Stimulated activated CD4-positive, alpha-beta T cell treated with anti-CD3 and anti-CD28 coated beads, TNF-alpha, amount 100 ng/mL, for 1 hour (primary cell): ENCODE data around the gene MXRA8.
"Not testable (repeated sequence)": the region's sequence is repeated elsewhere in the genome, so short reads cannot be mapped to it uniquely, and the experiment has no call there.

Experiments used
- DNase-seq, 3 donors: peaks; one replicate each; pipeline ENCODE4 v3.0.0-alpha.2; 2020; ENCODE audit warnings: low read depth in 3 of 3, low spot score in 1 of 3

Gene MXRA8

DNA sequence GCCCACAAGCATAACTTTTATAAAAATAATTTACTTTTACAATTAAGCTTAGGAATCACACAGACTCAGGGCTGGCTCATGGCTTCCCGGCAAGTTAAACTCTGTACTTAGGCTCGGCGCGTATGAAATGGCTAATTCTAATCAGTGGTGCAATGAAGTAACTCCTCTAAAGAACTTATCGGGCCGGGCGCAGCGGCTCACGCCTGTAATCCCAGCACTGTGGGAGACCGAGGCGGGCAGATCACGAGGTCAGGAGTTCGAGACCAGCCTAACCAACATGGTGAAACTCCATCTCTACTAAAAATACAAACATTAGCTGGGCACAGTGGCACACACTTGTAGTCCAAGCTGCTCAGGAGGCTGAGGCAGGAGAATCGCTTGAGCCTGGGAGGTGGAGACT lies 11.7 kb upstream of the MXRA8 start:
- DNase-seq, result not testable (repeated sequence)

DNA sequence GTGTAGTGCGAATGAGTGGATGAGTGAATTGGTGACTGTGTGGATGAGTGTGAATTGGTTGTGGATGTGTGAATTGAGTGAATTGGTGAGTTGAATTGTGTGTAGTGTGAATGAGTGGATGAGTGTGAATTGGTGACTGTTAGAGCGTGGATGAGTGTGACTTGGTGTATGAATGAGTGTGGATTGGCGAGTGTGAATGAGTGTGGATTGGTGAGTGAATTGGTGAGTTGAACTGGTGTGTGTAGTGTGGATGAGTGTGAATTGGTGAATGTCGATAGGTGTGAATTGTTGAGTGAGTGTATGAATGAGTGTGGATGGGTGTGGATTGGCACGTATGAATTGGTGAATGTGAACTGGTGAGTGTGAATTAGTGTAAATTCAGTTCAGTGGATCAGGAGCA lies 9.0 kb upstream of the MXRA8 start:
- DNase-seq, result no peak

DNA sequence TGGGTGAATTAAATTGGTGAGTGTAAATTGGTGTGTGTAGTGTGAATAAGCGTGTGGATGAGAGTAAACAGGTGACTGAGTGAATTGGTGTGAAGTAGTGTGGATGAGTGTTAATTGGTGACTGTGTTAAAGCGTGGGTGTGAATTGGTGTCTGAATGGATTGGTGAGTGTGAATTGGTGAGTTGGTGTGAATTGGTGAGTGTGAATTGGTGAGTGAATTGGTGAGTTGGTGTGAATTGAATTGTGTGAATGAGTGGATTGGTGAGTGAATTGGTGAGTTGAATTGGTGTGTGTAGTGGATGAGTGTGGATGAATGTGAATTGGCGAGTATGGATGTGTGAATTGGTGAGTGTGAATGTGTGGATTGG lies 8.3 kb upstream of the MXRA8 start:
- no peak for DNase-seq

DNA sequence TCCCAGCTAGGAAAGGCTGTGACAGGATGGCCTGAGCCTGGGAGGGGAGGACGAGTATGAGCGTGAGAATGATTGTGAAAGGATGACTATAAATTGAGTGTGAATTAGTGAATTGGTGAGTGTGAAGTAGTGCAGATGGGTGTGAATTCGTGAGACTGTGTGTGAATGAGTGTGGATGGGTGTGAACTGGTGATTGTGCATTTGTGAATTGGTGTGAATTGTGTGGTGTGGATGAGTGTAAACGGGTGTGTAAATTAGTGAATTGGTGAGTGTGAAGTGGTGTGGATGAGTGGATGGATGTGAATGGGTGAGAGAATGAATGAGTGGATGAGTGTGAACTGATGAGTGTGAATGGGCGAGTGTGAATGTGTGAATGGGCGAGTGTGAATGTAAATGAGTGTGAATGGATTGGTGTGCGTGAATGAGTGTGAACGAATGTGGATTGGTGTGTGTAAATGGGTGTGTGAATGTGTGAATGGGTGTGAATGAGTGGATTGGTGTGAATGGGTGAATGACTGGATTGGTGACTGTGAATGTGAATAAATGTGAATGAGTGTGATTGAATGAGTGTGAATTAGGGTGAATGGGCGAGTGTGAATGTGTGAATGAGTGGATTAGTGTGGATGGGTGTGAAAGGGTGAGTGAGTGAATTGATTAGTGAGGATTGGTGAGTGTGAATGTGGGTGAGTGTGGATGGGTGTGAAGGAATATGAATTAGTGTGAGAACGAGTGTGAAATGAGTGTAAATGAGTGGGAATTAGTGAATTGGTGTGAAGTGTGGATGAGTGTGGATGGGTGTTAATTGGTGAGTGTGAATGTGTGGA lies 7.7 kb upstream of the MXRA8 start:
- DNase-seq, result no peak

DNA sequence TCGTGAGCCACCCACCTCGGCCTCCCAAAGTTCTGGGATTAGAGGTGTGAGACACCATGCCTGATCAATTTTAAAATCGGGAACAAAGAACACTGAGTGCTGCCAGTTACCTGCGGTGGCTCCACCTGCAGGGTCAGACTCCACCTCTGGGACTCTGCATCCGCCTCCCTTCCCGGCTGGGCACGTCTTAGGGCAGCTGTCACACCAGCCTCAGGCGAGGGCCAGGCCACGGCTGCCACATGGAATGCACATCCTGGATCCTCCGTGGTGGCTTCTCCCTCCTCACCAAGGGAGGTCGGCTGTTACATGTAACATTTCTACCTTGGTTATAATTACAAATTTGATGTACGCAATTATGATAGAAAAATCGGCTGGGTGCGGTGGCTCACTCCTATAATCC lies 5.9 kb upstream of the MXRA8 start:
- no peak for DNase-seq

DNA sequence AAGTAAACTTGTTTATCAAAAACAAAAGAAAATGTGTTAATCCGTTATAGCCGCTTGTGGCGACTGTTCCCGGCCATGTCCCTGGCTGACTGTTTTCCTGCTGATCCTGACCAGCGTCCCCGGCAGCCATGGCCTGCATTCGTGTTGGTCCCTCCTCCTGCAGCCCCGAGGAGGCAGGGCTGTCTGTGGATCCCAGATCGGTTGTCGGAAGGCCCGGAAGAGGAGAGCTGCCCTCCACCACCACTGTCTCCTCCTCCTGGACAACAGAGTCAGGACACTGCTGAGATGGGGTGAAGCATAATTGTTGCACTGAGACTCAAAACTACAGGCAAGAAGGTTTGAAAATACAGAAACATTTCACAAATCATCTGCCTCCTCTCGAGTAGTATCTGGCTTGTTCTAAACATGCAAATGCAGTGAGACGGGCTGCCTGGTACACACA lies 3.6 kb upstream of the MXRA8 start:
- DNase-seq, result no peak

DNA sequence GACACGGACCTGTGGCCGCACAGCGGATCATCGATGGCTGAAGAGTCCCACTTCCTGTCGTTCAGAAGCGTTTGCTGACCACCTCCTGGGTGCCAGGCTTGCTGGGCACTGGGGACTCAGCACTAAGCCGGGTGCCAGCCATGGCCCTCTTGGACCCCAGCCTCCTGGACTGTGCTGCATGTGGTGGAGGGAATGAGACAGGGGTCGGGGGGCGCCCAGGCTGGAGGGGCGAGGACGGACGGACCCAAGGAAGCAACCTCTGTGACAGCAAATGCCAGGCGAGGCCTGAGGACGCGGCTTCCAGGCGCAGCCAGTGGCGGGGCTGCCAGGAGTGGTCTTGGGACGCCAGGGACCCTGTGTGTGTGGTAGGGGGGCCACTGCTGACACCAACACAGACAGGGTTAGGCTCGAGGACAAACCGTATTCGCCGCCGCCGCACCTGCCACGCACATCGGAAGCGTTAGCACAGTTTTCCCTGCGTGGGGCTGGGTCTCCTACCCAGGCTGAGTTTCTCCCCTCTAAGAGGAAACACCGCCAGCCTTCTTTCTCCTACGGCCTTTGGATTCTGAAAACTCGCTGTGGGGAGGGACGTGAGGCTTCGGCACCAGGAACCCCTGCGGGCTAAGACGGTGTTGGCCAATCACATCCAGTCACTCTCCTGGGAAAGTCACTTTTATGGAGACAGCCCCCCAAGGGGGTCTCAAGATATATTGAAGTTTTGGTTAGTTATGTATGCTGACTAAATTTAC lies 3.1 kb upstream of the MXRA8 start:
- no peak for DNase-seq

DNA sequence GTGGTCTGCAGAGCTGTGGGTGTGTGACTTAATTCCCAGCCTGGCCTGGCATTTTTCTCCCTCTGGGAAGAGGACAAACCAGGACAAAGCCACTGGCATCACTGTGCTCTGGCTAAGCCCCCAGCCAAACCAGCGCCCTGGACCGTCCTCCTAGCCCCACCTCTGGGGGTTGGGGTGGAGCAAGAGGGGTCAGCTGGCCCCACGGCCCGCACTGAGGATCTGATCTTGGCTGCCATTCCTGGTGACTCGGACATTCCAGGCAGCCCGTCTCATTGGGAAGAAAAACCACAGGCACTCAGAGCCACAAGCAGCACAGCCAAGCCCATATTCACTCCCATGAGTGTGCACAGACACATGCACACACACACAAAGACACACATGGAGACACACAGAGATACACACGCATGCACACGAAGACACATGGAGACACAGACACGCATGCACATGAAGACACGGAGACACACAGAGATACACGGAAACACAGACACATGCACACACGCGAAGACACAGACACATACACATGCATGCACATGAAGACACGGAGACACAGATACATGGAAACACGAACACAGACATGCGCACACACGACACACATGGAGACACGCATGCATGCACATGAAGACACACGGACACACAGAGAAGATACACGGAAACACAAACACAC lies 2.3 kb upstream of the MXRA8 start:
- no peak for DNase-seq

DNA sequence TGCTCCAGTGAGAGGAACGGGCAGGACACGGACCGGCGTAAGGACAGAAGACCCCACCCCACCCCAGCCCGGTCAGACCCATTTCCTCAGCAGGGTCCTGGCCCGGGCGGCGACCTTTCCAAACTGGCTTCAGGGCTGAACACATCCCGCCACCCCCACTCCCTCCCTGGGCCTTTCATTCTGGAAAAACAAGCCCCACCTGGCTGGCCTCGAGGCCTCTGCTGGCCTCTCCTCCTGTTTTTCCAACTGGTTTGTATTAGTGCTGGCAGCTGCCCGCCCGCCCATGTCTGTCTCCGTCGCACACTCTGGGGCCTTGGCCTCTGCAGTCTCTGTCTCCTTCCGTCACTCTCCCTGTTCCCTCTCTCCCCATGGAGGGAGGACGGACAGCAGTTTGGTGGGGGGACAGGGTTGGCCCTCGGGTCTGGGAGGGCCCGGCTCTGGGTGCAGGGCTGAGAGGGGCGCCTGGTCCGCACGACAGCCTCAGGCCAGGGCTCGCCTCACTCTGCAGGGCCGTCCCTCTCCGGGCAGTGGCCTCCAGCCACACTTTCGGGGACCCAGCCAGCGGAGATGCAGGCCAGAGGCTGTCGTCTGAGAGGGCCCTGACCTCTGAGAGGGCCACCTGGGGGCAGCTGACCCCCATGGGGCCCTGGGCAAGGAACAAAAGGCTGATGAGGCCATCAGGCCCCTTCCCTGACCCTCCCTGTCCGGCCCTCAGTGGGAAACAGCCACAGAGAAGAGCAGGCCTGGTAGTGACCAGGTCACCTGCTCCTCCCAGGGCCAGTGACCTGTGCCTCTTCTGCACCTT lies 1.5 kb upstream of the MXRA8 start:
- DNase-seq, result no peak

DNA sequence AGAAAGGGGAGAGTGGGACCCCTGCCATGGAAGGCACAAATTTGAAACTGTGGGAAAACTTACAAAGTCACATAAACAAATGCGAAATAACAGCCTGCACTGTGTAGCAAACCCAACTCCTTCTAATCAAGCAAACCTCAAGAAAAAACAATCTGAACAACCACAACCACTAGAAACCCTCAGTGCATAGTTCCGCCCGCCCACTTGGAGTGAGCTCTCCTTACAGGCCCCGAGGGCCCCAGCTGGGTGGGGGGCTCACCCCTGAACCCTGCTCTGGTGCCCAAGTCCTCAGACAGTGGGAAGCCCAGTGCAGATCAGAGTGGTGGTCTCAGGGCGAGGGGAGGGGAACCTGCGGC lies 931 bp upstream of the MXRA8 start:
- no peak for DNase-seq

DNA sequence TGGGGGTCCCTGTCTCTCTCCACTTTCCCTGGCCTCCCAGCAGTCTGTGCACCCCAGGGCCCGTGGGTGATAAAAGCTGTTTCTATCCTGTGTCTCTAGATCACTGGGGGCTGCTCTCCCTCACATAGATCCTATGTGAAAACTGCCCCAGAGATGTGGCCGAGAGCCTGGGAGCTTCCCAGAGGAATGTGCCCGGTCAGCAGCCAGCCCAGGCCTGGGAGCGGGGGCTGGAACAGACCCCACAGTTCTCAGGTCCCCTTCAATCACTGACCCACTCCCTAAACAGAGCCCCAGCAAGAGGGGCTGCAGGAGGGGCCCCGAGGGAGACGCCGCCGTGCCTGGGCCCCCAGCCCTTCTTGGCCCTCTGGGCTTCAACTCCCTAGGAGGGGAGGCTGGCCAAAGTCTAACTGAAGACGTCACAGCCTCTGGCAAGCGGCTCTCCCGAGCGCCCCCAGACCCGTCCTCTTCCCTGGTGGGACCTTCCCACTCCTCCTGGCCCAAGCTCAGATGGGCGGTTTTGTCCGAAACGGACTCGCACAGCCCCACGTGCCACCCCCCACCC lies 403 bp downstream of the MXRA8 start:
- DNase-seq, result no peak

DNA sequence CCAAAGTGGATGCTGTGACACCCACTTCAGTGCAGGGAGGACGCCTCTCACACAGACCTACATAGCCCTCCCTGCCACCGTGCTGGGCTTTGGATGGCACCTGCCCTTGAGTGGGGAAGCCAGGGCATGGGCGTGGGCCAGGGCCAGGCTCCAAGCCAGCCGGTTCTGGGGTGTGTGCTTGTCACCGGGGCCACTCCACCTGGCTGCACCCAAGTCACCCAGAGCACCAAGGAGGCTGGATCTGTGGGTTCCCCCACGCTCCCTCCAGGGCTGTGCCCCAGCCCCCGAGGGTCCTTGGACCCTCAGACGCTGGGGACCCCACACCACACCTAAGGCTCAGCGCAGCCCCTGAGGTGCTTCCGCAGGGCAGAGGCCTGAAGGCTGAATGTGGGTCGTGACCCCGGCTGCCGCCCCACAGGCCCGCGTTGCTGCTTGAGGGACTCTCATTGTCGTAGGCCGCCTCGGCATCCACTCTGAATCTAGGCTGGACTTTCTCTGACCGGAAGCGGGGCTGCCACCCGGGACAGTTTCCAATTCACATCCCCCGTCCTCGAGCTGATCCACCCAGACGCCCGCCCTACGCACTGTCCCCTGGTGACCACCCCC lies 1.5 kb downstream of the MXRA8 start:
- DNase-seq, result no peak

DNA sequence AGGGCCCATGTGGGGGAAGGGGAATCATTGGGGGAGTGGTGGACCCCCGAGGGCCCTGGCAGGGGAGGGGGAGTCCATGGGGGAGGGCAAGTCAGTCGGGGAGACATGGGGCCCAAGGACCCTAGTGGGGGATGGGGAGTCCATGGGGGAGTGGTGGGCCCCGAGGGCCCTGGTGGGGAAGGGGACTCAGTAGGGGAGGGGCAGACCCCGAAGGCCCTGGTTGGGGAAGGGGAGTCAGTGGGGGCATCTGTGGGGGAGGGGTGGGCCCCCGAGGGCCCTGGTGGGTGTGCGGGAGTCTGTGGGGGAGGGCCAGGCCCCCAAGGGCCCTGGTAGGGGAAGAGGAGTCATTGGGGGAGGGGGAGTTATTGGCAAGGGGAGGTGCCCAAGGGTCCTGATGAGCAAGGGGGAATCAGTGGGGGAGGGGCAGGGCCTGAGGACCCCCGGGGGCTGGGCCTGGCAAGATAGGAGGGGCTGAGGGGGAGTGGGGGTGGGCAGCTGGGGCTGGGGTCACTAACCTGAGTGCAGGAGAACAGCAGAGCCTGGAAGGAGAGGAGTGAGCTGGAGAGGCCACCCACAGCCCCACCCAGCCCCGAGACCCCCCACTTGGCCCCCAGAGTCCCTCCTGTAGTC lies 2.1 kb downstream of the MXRA8 start:
- no peak for DNase-seq

DNA sequence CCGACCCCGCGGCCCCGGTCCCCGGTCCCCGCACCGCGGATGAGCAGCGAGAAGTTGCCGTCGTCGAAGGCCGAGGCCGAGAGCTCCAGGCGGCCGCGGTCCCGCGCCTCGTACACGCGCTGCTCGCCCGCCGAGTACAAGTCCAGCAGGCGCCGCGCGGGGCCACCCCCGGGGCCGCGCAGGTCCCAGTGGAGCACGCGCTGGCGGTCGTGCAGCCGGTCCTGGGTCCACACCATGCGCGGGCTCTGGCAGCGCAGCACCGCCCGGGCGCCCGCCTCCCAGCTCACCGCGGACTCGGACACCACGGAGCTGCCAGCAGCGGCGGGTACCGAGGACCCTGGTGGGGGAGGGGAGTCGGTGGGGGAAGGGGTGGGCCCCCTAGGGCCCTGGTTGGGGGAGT lies 2.9 kb downstream of the MXRA8 start:
- no peak for DNase-seq

DNA sequence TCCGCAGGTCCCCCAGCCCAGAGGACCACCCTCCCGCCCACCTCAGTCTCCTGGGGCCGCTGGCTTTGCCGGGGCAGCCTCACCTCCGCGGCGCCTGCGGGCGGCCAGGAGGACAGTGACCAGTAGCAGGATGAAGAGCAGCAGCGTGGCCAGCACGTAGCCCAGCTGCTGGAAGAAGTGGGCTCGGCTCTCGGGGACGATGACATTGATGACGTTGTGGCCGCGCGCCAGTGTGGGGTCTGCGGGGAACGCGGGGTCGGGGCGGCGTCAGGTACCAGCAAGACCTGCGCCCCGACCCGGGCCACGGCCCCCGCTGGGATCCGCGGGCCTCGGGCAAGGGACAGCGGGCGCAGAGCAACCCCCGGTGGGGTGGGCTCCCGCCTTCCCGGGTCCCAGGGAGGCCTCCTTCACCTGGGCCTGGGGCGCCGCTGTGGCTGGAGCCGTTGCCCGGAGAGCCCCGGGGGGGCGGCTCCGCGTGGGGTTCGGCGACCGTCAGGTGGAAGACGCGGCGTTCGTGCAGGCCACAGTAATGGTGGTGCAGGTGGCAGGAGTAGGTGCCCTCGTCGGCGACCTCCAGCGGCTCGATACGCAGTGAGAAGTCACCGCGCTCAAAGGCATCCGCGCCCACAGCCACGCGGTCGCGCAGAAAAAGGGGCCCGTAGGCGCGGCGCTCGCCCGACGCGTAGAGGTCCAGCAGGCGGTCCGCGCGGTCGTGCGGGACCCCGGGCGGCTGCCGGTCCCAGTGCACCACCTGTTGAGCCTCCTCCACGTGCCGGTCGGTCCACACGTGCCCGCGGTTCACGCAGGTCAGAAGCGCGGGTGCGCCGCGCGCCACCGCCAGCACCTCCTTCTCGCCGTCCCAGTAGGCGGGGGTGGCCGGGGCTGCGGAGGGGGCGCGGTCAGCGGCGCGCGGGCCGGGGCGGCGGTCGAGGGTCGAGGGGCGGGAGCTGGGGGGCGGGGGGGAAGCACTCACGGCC lies 3.8 kb downstream of the MXRA8 start:
- no peak for DNase-seq

DNA sequence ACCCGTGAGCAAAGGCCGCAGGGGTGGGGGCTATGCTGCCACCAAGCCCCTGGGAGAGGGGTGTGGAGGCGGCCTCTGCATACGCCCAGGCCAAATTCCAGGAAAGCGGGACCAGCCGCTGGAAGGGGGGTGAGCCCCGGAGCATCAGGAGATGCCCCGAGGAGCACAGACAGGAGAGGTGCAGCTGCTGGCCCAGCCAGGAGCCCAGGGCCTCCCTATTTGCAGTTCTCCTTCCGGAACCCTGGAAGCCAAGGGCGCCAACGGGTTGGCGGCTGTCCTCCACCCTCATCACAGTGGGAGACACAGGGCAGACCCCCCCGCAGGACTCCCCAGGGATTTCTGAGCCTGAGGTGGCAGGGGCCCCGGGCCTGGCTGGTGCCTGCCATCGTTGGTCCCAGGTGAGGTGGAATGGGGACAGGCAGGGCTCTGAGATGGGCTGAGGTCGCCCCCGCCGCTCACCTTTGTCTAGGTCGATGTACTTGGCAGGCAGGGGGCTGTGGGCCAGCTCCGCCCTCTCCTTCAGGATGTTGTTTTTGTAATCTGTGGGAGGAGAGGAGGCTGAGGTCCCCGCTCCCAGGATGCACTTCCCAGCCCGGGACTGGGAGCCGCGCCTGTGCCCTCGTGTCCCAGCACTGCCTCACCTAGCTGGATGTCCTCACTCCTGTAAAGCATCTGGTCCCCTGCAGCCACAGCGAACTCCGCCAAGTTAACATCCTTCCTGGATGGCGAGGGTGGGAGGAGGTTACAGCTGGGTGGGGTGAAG lies 4.8 kb downstream of the MXRA8 start:
- DNase-seq, result no peak

DNA sequence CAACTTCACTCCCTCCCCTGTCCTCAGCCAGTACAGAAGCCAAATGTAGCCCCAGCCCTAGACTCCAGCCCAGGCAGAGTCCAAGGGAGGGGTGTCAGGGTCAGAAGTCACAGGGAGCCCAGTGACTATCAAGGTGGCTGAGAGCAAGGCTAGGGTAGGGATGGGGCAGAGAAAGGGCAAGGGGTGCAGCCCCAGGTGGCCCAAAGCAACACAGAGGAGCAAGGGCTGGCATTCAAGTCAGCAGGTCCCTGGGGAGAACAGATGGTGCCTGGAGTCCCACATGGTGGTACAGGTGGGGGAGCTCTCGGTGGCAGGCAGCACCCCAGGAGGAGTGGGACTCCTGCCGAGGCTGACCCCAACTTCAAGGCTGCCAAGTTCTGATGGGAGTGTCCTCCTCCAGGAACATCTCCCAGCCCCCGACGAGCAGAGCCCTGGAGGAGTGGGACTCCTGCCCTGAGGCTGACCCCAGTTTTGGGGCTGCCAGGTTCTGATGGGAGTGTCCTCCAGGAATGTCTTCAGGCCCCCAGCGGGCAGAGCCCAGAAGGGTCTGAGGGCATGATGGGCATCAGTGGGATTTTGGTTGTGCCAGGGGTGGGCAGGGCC lies 5.5 kb downstream of the MXRA8 start:
- no peak for DNase-seq
